GM19035 (cell line): ENCODE data around the gene PAIP2.
A peak's percentile ranks its signal among the peaks of the same experiment; 100 is the strongest.
"Not testable (repeated sequence)": the region's sequence is repeated elsewhere in the genome, so short reads cannot be mapped to it uniquely, and the experiment has no call there.

Experiments used
- ATAC-seq: cut with Tn5 transposase; IDR thresholded peaks from one replicate; pipeline ENCODE4 v1.9.1; 2021; ENCODE audit not compliant: unreplicated experiment

PAIP2 gene

GRCh38 chr5:139378101-139378825, 36.6 kb downstream of the PAIP2 start:
- ATAC-seq: no peak

DNA sequence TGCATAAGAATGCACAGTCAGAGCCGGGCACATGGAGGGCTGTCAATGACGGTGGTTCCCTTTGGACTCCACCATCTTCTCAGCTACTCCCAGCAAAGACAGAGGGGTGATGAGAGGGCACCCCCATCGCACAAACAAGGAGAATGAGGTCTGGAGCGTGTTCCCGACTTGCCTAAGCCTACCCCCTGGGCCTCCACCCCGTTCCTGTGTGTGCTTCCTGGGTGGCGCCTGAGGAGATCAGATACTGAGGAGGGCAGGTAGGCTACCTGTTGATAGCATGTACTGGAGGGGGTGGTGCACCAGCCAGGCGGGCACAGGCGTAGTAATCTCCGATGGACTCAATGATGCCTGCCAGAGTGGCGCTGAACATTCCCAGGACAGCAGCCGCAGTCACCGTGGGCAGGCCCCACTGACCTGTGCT, 37.3 kb downstream of the PAIP2 start:
- no peak for ATAC-seq

DNA sequence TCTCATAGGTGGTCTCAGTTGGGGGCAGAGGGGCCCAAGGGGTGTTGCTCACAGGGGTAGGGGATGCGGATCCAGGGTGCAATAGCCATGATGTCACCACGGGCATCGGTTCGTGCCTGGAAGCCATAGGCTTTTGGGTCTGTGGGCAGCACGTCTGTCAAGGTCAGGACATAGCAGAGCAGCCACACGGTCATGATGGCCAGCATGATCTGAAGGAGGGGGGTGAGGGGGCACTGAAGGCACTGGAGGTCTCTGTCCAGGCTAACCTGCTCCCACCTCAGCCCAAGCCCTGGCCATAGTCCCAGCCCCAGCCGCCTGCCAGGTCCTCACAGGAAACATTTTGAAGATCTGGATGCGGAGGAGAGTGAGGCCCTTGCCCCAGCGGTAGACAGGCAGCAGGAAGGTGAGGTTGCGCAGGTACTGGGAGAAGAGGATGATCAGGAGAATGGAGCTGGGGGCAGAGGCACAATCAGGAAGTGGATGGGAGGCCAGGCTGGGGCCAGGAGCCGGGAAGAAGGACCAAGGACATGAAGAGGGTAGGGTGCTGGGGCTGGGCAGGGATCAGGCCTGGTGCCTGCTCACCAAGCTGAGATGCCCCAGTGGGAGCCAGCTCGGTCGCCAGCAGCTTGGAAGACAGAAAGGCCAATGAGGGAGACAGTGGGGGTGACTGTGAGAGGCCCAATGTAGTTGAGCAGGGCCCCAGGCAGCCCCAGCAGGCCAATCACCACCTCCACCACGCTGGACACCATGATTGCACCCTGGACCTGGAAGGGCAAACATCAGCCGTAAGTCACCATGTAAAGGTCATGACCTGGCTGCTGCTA, 38.2 kb downstream of the PAIP2 start:
- ATAC-seq: no peak

DNA sequence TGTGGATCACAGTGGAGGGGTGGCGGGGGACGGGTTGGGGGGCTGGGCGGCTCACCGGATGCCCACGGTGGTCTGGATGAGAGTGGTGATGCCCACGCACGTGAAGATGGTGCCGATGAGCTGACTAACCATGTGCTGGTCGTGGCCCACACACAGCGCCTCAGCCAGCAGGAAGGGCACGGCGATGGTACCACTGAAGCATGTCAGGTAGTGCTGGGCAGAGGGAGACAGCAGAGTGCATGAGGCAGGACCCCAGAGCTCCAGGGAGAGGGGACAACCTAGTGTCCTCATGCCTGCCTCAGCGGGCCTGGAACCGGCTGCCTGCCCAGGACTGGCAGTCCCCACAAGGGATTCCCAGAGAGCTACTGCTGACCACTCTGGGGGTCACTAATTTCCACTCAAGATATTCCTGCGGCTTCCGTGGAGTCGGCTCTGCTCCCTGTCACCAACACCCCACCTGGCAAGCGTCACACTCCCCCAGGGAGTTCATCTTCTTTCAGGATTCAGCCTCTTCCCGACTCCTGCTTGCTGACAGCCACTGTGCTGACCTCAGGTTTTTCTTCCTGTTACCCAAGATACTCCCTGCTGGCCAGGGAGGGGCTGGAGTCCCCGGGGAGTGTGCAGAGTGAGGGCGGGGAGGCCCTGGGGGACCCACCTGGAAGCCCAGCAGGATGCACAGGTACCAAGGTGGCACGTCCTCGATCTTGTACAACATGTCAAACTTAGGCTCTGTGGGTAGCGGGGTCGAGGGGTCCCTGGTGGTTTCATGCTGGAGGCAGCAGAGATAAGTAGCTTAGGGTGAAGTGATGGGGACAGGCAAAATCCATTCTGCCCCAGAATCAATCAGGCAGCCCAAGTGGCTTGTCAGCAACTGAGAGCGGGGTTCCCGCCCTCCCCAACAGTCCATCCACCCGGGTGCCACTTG, 40.4 kb downstream of the PAIP2 start:
- no peak for ATAC-seq

GRCh38 chr5:139382807-139383206, 41.2 kb downstream of the PAIP2 start:
- ATAC-seq: no peak

- no peak for ATAC-seq
Observed at GRCh38 chr5:139383275-139383992, 41.8 kb downstream of the PAIP2 start, which contains the start of gene SLC23A1. SLC23A1 (minus strand) TSS chr5:139383297; CDS start chr5:139383253, 44 bp downstream.

DNA sequence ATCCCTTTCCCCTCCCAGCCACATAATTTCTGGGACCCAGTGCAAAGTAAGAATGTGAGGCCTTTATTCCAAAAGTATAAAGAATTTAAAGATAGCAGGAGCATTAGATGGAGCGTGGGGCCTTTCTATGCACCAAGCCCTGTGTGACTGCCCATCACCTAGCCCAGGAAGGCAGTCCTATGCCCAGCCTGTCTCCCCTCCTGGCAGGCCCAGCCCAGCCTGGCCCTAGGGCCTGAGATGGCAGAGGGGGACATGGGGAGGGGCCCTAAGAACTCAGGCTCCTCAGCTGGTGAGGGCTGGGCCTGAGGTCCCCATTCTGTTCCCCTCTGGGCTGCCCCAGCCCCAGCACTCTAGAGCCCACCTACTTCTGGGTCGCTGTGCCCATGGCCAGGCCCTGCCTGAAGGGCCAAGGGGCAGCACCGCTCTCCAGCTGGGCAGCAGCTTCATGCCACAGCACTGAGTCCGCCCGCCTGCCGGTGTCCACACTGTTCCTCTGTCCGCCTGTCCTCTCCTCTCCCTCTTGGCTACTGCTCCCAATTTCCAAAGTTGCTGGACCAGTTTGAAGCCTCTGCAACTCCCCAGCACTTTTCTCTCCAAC, 42.4 kb downstream of the PAIP2 start:
- no peak for ATAC-seq

- no peak for ATAC-seq
Observed at GRCh38 chr5:139384591-139385051, 43.0 kb downstream of the PAIP2 start.

DNA sequence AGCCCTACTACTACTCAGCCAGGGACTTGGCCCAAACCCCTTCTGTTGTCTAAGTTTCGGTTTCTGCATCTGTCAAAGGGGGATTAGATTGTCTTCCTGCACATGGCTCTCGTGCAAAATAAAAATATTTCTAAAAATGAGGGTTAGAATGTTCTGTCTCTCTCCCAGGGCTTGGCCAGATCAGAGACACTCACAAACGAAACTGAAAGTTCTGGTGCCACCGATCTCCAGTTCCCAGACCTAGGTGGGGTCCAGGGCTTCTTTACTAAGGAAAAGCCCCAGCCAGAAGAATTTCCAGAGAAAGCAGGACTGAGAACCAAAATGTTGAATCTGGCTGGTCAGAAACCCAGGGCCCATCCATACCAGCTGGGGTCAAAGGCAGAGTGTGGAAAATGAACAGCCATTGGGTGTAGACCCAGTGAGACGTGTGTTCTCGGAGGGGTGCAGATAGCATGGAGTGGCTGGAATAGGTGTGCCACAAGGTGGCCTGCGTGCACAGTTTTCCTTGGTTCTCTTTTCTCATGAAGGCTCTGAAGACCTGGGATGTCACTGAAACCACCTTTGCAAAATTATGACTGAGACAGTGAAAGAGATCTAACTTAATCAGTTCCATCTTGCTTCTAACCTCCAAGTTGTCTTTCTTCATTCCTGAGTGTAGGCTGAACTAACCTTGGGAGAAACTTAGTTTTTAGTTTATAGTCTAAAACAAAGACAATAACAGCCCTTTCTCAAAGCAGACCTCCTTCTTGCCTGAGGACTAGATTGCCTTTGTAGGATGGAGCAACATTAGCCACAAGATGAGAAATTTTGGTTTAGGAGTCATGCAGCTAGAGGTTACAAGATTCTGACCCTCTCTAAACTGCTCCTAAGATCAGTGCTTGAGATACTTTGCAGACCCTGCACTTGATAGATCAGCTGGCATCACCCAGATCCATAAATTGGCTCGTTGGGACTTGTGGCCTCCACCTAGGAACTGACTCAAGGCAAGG, 43.7 kb downstream of the PAIP2 start:
- ATAC-seq: no peak

GRCh38 chr5:139386050-139386438, 44.4 kb downstream of the PAIP2 start:
- ATAC-seq: no peak

DNA sequence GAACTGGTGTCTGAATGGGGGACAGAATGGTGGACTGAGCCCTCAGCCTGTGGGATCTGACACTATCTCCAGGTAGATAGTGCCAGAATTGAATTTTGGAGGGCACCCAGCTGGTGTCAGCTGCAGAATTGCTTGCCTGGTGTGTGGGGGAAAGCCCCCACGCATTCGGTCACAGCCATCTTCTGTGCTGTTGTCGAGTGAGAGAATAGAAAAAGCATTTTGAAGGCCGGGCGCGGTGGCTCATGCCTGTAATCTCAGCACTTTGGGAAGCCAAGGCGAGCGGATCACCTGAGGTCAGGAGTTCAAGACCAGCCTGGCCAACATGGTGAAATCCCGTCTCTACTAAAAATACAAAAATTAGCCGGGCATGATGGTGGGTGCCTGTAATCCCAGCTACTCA, 45.3 kb downstream of the PAIP2 start:
- not testable (repeated sequence) for ATAC-seq

DNA sequence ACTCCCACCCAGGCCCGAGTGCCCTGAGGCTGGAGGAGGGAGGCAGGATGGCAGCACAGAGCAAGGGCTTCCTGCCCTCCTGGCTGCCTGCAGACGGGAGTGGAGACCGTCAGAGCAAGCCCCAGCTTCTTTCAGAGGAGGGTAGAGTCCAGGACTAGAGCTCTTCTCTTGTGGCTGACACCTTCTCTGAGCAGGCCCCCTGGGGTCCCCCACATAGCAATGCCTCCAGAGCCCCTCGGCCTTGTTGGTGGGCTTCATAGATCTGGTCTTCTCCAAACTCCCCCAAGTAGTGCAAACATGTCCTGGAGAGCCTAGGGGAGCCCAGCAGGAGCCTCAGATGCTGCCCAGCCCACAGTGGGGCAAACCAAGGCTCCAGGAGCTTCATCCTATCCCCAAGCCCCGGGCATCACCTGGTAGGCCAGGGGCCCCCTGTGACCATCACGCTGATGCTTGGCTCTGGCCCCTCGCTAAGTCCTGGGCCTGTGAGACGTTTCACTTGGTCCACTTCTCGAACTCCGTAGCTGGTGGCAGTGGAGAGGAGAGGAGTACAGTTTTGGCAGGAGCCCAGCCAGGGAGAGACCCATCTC, 46.0 kb downstream of the PAIP2 start:
- no peak for ATAC-seq

DNA sequence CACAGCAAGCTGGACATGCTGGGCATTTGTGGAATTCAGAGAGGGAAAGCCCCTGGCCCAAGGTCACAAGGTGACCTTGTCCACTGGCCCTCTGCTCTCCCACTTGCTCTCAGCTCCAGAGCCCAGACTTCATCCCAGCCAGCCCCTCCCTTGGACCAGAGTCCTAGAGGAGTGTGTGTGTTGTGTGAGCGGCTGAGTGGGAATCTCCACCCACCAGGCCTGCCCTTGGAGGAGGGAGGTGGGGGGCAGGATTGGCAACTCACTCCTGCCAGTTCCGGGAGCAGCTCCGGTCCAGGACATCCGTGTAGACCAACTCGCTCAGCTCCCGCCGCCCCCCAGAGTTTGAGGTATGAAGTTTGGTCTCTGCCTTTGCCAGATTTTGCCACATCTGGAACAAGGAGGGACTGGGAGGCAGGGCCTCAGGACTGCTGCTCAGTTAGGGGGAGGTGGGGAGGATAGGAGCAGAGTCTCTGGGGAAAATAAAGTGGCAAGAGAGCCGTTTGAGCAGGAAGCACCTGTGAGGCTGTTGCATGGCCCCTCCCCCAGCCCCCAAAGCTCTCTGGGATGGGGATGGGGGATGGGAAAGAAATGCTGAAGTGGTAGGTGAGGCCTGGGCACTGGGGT, 46.7 kb downstream of the PAIP2 start:
- ATAC-seq: no peak

GRCh38 chr5:139389701-139390638, 48.3 kb downstream of the PAIP2 start, which contains the start of gene MZB1:
MZB1 (minus strand) TSS chr5:139389913; CDS start chr5:139389856, 57 bp downstream.
- ATAC-seq: peak; percentile 40

DNA sequence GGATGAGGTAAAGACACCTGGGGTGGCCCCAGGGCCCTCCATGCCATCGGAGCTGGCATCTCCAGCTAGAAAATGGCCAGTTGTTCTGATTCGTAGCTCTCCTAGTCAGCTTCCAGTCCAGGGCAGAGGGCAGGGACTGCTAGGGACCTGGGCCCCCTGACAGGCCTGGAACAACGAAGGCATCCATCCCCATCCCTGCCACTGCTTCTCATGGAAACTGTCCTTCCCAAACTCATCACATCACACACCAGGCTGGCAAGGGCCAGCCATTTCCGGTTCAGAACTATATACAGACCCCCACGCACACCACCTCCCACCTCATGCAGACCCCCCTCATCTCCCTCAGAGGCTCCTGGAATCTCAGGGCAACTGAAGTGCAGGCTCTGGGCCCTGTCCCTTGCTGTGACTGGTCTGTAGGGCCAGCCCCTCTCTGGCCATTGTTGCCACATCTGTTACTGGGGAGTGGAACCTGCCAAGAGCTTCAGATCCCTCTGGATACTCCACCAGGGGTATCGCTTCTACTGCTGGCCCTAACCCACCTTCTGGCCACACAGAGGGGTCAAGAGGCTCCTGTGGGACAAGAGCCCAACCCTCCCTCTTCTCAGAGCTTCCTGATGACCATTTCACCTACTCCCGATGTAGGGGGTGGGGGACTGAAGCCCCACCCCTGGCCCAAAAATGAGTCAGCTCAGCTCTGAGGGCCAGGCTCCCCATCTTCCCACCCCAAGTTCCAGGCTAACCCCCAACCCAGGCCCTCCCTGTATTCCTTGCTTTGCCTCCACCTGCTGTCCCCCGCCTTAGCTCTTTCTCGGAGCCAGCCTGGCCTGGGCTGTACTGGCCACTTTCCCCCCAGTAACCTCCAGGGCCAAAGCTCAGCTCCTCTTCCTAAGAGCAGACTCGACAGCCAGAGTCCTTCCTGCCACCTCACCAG, 49.2 kb downstream of the PAIP2 start:
- ATAC-seq: no peak
